ENCODE results near the gene MOB1B.

The MOB1B gene

GRCh38 chr4:70915036-70915815 is 13.1 kb downstream of the MOB1B start:
- Histone ChIP-seq H3K27me3 (replicated peaks; ENCODE audit: control insufficient read depth, insufficient read depth, low read length) (no peaks in the 10 kb centered on the region), H3K9me3 (ENCODE audit: control insufficient read depth, low read length) (no peaks in the 10 kb centered on the region), H3K9ac (ENCODE audit: low read length) (no peak overlapping the region), H3K4me1 (ENCODE audit: control insufficient read depth, insufficient read depth, low read length) (no peaks in the 10 kb centered on the region), H3K36me3 (ENCODE audit: control insufficient read depth, insufficient read depth, low read length, severe bottlenecking) (no peaks in the 10 kb centered on the region), H3K4me3 (ENCODE audit: low read length) (no peak overlapping the region)
- peak; percentile 14 for DNase-seq (ENCODE audit: low read depth)

- Histone ChIP-seq H3K4me3 (ENCODE audit: low read length) (no peak overlapping the region), H3K4me1 (ENCODE audit: control insufficient read depth, insufficient read depth, low read length) (no peaks in the 10 kb centered on the region), H3K27me3 (replicated peaks; ENCODE audit: control insufficient read depth, insufficient read depth, low read length) (no peaks in the 10 kb centered on the region), H3K9ac (ENCODE audit: low read length) (no peak overlapping the region), H3K9me3 (ENCODE audit: control insufficient read depth, low read length) (no peaks in the 10 kb centered on the region), H3K36me3 (ENCODE audit: control insufficient read depth, insufficient read depth, low read length, severe bottlenecking) (no peaks in the 10 kb centered on the region)
- DNase-seq (ENCODE audit: low read depth) = no peak
These were observed 13.8 kb downstream of the MOB1B start for GRCh38 chr4:70915874-70916559.

DNA sequence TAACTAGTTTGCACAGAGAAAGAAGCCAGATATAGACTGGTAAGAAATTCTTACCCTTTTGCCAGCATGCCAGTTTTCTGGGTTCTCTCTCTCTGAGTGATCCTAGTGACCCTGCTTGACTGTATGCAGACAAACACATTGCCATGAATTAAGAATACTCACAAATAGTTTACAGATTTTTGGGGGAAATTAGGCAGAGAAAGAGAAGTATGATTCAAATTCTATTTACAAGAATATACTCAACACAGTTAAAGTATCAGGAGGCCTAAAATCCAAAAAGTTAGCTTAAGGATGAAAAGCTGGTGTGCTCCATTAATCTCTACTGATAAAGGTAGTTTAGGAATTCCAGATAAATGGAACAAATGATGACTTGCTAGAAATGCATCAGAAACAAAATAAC is 18.4 kb downstream of the MOB1B start:
- Histone ChIP-seq H3K4me3 (ENCODE audit: low read length) (no peak overlapping the region), H3K4me1 (ENCODE audit: control insufficient read depth, insufficient read depth, low read length) (no peaks in the 10 kb centered on the region), H3K9ac (ENCODE audit: low read length) (no peak overlapping the region), H3K36me3 (ENCODE audit: control insufficient read depth, insufficient read depth, low read length, severe bottlenecking) (no peaks in the 10 kb centered on the region), H3K9me3 (ENCODE audit: control insufficient read depth, low read length) (no peaks in the 10 kb centered on the region), H3K27me3 (replicated peaks; ENCODE audit: control insufficient read depth, insufficient read depth, low read length) (no peaks in the 10 kb centered on the region)
- no peak for DNase-seq (ENCODE audit: low read depth)

- H3K4me1 ChIP-seq (ENCODE audit: control insufficient read depth, insufficient read depth, low read length) = peaks cover 2% of the 10 kb centered on the region
- H3K36me3 ChIP-seq (ENCODE audit: control insufficient read depth, insufficient read depth, low read length, severe bottlenecking) = no peaks in the 10 kb centered on the region
- H3K9ac ChIP-seq (ENCODE audit: low read length) = no peak overlapping the region
- no peaks in the 10 kb centered on the region for H3K27me3 ChIP-seq (replicated peaks; ENCODE audit: control insufficient read depth, insufficient read depth, low read length)
- no peak overlapping the region for H3K4me3 ChIP-seq (ENCODE audit: low read length)
- H3K9me3 ChIP-seq (ENCODE audit: control insufficient read depth, low read length) = no peaks in the 10 kb centered on the region
- DNase-seq (ENCODE audit: low read depth) = no peak
These were observed 23.2 kb downstream of the MOB1B start for GRCh38 chr4:70925418-70925817.

GRCh38 chr4:70925899-70926635 is 23.9 kb downstream of the MOB1B start:
- H3K9ac ChIP-seq (ENCODE audit: low read length) = no peak overlapping the region
- no peaks in the 10 kb centered on the region for H3K27me3 ChIP-seq (replicated peaks; ENCODE audit: control insufficient read depth, insufficient read depth, low read length)
- DNase-seq (ENCODE audit: low read depth) = no peak
- H3K36me3 ChIP-seq (ENCODE audit: control insufficient read depth, insufficient read depth, low read length, severe bottlenecking) = no peaks in the 10 kb centered on the region
- no peak overlapping the region for H3K4me3 ChIP-seq (ENCODE audit: low read length)
- H3K4me1 ChIP-seq (ENCODE audit: control insufficient read depth, insufficient read depth, low read length) = peaks cover 5% of the 10 kb centered on the region
- no peaks in the 10 kb centered on the region for H3K9me3 ChIP-seq (ENCODE audit: control insufficient read depth, low read length)

GRCh38 chr4:70927502-70928137 is 25.5 kb downstream of the MOB1B start:
- Histone ChIP-seq H3K9ac (ENCODE audit: low read length) (no peak overlapping the region), H3K27me3 (replicated peaks; ENCODE audit: control insufficient read depth, insufficient read depth, low read length) (no peaks in the 10 kb centered on the region), H3K4me1 (ENCODE audit: control insufficient read depth, insufficient read depth, low read length) (peaks cover 5% of the 10 kb centered on the region), H3K9me3 (ENCODE audit: control insufficient read depth, low read length) (no peaks in the 10 kb centered on the region), H3K4me3 (ENCODE audit: low read length) (no peak overlapping the region), H3K36me3 (ENCODE audit: control insufficient read depth, insufficient read depth, low read length, severe bottlenecking) (no peaks in the 10 kb centered on the region)
- no peak for DNase-seq (ENCODE audit: low read depth)

GRCh38 chr4:70930530-70931256 is 28.5 kb downstream of the MOB1B start:
- no peaks in the 10 kb centered on the region for H3K27me3 ChIP-seq (replicated peaks; ENCODE audit: control insufficient read depth, insufficient read depth, low read length)
- H3K9ac ChIP-seq (ENCODE audit: low read length) = no peak overlapping the region
- no peak for DNase-seq (ENCODE audit: low read depth)
- H3K4me1 ChIP-seq (ENCODE audit: control insufficient read depth, insufficient read depth, low read length) = peaks cover 5% of the 10 kb centered on the region
- H3K9me3 ChIP-seq (ENCODE audit: control insufficient read depth, low read length) = no peaks in the 10 kb centered on the region
- H3K36me3 ChIP-seq (ENCODE audit: control insufficient read depth, insufficient read depth, low read length, severe bottlenecking) = no peaks in the 10 kb centered on the region
- H3K4me3 ChIP-seq (ENCODE audit: low read length) = no peak overlapping the region

- Histone ChIP-seq H3K9me3 (ENCODE audit: control insufficient read depth, low read length) (no peaks in the 10 kb centered on the region), H3K4me3 (ENCODE audit: low read length) (no peak overlapping the region), H3K27me3 (replicated peaks; ENCODE audit: control insufficient read depth, insufficient read depth, low read length) (no peaks in the 10 kb centered on the region), H3K9ac (ENCODE audit: low read length) (no peak overlapping the region), H3K36me3 (ENCODE audit: control insufficient read depth, insufficient read depth, low read length, severe bottlenecking) (no peaks in the 10 kb centered on the region), H3K4me1 (ENCODE audit: control insufficient read depth, insufficient read depth, low read length) (peaks cover 5% of the 10 kb centered on the region)
- DNase-seq (ENCODE audit: low read depth) = no peak
These were observed 29.2 kb downstream of the MOB1B start for GRCh38 chr4:70931347-70931746.

- Histone ChIP-seq H3K27me3 (replicated peaks; ENCODE audit: control insufficient read depth, insufficient read depth, low read length) (no peaks in the 10 kb centered on the region), H3K4me3 (ENCODE audit: low read length) (no peak overlapping the region), H3K4me1 (ENCODE audit: control insufficient read depth, insufficient read depth, low read length) (peaks cover 5% of the 10 kb centered on the region), H3K9me3 (ENCODE audit: control insufficient read depth, low read length) (no peaks in the 10 kb centered on the region), H3K36me3 (ENCODE audit: control insufficient read depth, insufficient read depth, low read length, severe bottlenecking) (no peaks in the 10 kb centered on the region), H3K9ac (ENCODE audit: low read length) (no peak overlapping the region)
- DNase-seq (ENCODE audit: low read depth) = no peak
These were observed 30.8 kb downstream of the MOB1B start for GRCh38 chr4:70932984-70933383.

GRCh38 chr4:70935038-70935695 is 33.0 kb downstream of the MOB1B start:
- Histone ChIP-seq H3K27me3 (replicated peaks; ENCODE audit: control insufficient read depth, insufficient read depth, low read length) (no peaks in the 10 kb centered on the region), H3K4me1 (ENCODE audit: control insufficient read depth, insufficient read depth, low read length) (peaks cover 5% of the 10 kb centered on the region), H3K9me3 (ENCODE audit: control insufficient read depth, low read length) (no peaks in the 10 kb centered on the region), H3K36me3 (ENCODE audit: control insufficient read depth, insufficient read depth, low read length, severe bottlenecking) (no peaks in the 10 kb centered on the region), H3K4me3 (ENCODE audit: low read length) (no peak overlapping the region), H3K9ac (ENCODE audit: low read length) (no peak overlapping the region)
- DNase-seq (ENCODE audit: low read depth) = no peak
